Trophoblast cell (in vitro differentiated cells and primary cell): ENCODE measurements around the gene ACKR3.
A peak's percentile ranks its signal among the peaks of the same experiment; 100 is the strongest.

Experiments
- DNase-seq, 2 donors: peaks; one replicate each; pipeline ENCODE4 v3.0.0-alpha.2; 2016
- H2AFZ ChIP-seq: 2 replicates; pipeline ENCODE4 v1.6.1; 2013; ENCODE audit warnings: low read length, moderate library complexity, mild to moderate bottlenecking; ENCODE audit not compliant: insufficient read depth, poor library complexity
- H2AK5ac ChIP-seq: 2 replicates; pipeline ENCODE4 v1.6.1; 2013; ENCODE audit warnings: mild to moderate bottlenecking, low read length
- H2BK120ac ChIP-seq: 2 replicates; pipeline ENCODE4 v1.6.1; 2013; ENCODE audit warnings: low read length, mild to moderate bottlenecking, moderate library complexity; ENCODE audit not compliant: insufficient read depth, poor library complexity
- H2BK12ac ChIP-seq: 2 replicates; pipeline ENCODE4 v1.6.1; 2013; ENCODE audit warnings: mild to moderate bottlenecking, low read length, moderate library complexity
- H2BK5ac ChIP-seq: 2 replicates; pipeline ENCODE4 v1.6.1; 2013; ENCODE audit warnings: low read length, low read depth, moderate library complexity, mild to moderate bottlenecking; ENCODE audit not compliant: poor library complexity
- H3K14ac ChIP-seq: 2 replicates; pipeline ENCODE4 v1.6.1; 2013; ENCODE audit warnings: mild to moderate bottlenecking, low read length
- H3K18ac ChIP-seq: 2 replicates; pipeline ENCODE4 v1.6.1; 2013; ENCODE audit warnings: mild to moderate bottlenecking, low read length
- H3K23ac ChIP-seq: 2 replicates; pipeline ENCODE4 v1.6.1; 2013; ENCODE audit warnings: low read length
- H3K27ac ChIP-seq: 2 replicates; pipeline ENCODE4 v1.5.1; 2013; ENCODE audit warnings: low read depth, mild to moderate bottlenecking, inconsistent platforms, low read length, moderate library complexity
- H3K27me3 ChIP-seq: 2 replicates; pipeline ENCODE4 v1.6.1; 2013; ENCODE audit warnings: inconsistent platforms, mild to moderate bottlenecking, low read length, moderate library complexity; ENCODE audit not compliant: insufficient read depth
- H3K36me3 ChIP-seq, 2 experiments: 1 replicate in 1 of 2; 2 replicates in 1 of 2; pipeline ENCODE4 v1.6.1; 2013; ENCODE audit warnings: low read length in 2 of 2, mild to moderate bottlenecking in 2 of 2, moderate library complexity in 1 of 2; ENCODE audit not compliant: insufficient read depth in 2 of 2, control insufficient read depth in 1 of 2
- H3K4ac ChIP-seq: 2 replicates; pipeline ENCODE4 v1.6.1; 2013; ENCODE audit warnings: low read depth, mild to moderate bottlenecking, low read length, moderate library complexity
- H3K4me1 ChIP-seq, 2 experiments: 1 replicate in 1 of 2; 2 replicates in 1 of 2; pipeline ENCODE4 v1.6.1; 2013; ENCODE audit warnings: low read length in 2 of 2, mild to moderate bottlenecking in 2 of 2, moderate library complexity in 1 of 2; ENCODE audit not compliant: insufficient read depth in 2 of 2, control insufficient read depth in 1 of 2
- H3K4me2 ChIP-seq: 2 replicates; pipeline ENCODE4 v1.6.1; 2013; ENCODE audit warnings: inconsistent platforms, mild to moderate bottlenecking, low read length, moderate library complexity
- H3K4me3 ChIP-seq: 2 replicates; pipeline ENCODE4 v1.5.1; 2013; ENCODE audit warnings: mild to moderate bottlenecking, low read depth, low read length, inconsistent platforms
- H3K79me1 ChIP-seq: one replicate; pipeline ENCODE4 v1.6.1; 2013; ENCODE audit warnings: low read length
- H3K79me2 ChIP-seq: 2 replicates; pipeline ENCODE4 v1.6.1; 2013; ENCODE audit warnings: low read length, mild to moderate bottlenecking; ENCODE audit not compliant: control insufficient read depth, insufficient read depth, poor library complexity
- H3K9ac ChIP-seq: 2 replicates; pipeline ENCODE4 v1.6.1; 2013; ENCODE audit warnings: mild to moderate bottlenecking, low read length
- H3K9me3 ChIP-seq: 2 replicates; pipeline ENCODE4 v1.6.1; 2013; ENCODE audit warnings: low read depth, mild to moderate bottlenecking, control low read depth, inconsistent platforms, low read length; ENCODE audit not compliant: insufficient read depth
- H4K12ac ChIP-seq: 2 replicates; pipeline ENCODE4 v1.6.1; 2013; ENCODE audit warnings: low read depth, mild to moderate bottlenecking, low read length, moderate library complexity
- H4K8ac ChIP-seq: 2 replicates; pipeline ENCODE4 v1.6.1; 2013; ENCODE audit warnings: low read depth, mild to moderate bottlenecking, low read length, moderate library complexity
- H4K91ac ChIP-seq: one replicate; pipeline ENCODE4 v1.6.1; 2013; ENCODE audit warnings: low read depth, mild to moderate bottlenecking, low read length, moderate library complexity
- WGBS: extraction: QIAGEN DNeasy Blood & Tissue Kit; methylation state at CpG from one replicate; pipeline ENCODE4 v1.1.7; 2013; ENCODE audit warnings: missing lambda C conversion rate; ENCODE audit not compliant: insufficient read length, insufficient coverage; ENCODE audit errors: extremely low coverage; 5-methylcytosine and 5-hydroxymethylcytosine counted together

ACKR3 gene

GRCh38 chr2:236631281-236631855 lies 61.7 kb downstream of the ACKR3 start:
- no peak overlapping the region for H3K23ac ChIP-seq
- no peak overlapping the region for H3K4ac ChIP-seq
- no peak overlapping the region for H3K9ac ChIP-seq
- no peaks in the 10 kb centered on the region for H3K36me3 ChIP-seq
- no peak overlapping the region for H3K27ac ChIP-seq
- H2BK5ac ChIP-seq = no peak overlapping the region
- DNase-seq = no peak
- H2AFZ ChIP-seq = no peak overlapping the region
- H2BK12ac ChIP-seq = no peak overlapping the region
- no peaks in the 10 kb centered on the region for H3K27me3 ChIP-seq
- H4K8ac ChIP-seq = no peak overlapping the region
- H3K4me2 ChIP-seq = no peak overlapping the region
- no peak overlapping the region for H3K4me3 ChIP-seq
- H2AK5ac ChIP-seq = no peak overlapping the region
- no peak overlapping the region for H4K91ac ChIP-seq
- no peak overlapping the region for H3K14ac ChIP-seq
- H4K12ac ChIP-seq = no peak overlapping the region
- H3K9me3 ChIP-seq = peaks cover 3% of the 10 kb centered on the region
- peak overlapping the region; percentile 15 for H3K18ac ChIP-seq
- H3K4me1 ChIP-seq = peaks cover 2 to 7% of the 10 kb centered on the region in 2 experiments
- H3K79me2 ChIP-seq = no peaks in the 10 kb centered on the region
- no CpG with 5 or more reads among the region's 15 CpGs for WGBS
- no peak overlapping the region for H2BK120ac ChIP-seq
- no peaks in the 10 kb centered on the region for H3K79me1 ChIP-seq

- no peak overlapping the region for H3K23ac ChIP-seq
- H3K27me3 ChIP-seq = no peaks in the 10 kb centered on the region
- peaks cover 3% of the 10 kb centered on the region for H3K9me3 ChIP-seq
- no peak overlapping the region for H3K9ac ChIP-seq
- no CpG with 5 or more reads among the region's 11 CpGs for WGBS
- no peak overlapping the region for H3K4me3 ChIP-seq
- H2BK5ac ChIP-seq = no peak overlapping the region
- H4K8ac ChIP-seq = no peak overlapping the region
- no peak overlapping the region for H4K91ac ChIP-seq
- H3K4me1 ChIP-seq = peaks cover 2 to 7% of the 10 kb centered on the region in 2 experiments
- no peak overlapping the region for H3K4me2 ChIP-seq
- H3K79me2 ChIP-seq = no peaks in the 10 kb centered on the region
- no peak overlapping the region for H2AFZ ChIP-seq
- H3K36me3 ChIP-seq = no peaks in the 10 kb centered on the region
- no peak overlapping the region for H3K14ac ChIP-seq
- H3K27ac ChIP-seq = no peak overlapping the region
- no peak overlapping the region for H3K18ac ChIP-seq
- H2AK5ac ChIP-seq = no peak overlapping the region
- no peak overlapping the region for H3K4ac ChIP-seq
- no peak for DNase-seq
- H2BK120ac ChIP-seq = no peak overlapping the region
- H3K79me1 ChIP-seq = no peaks in the 10 kb centered on the region
- H2BK12ac ChIP-seq = no peak overlapping the region
- no peak overlapping the region for H4K12ac ChIP-seq
These were observed 62.2 kb downstream of the ACKR3 start for GRCh38 chr2:236631856-236632291.
